Measurements from ENCODE around the gene OR2B3. TPM values are rescaled to one million over a fixed set of nuclear protein-coding genes. Genes with fewer than 3 reads are reported as not detected.
"Not testable (repeated sequence)": the region's sequence is repeated elsewhere in the genome, so short reads cannot be mapped to it uniquely, and the experiment has no call there.

Gene OR2B3
- not detected for total RNA-seq

DNA sequence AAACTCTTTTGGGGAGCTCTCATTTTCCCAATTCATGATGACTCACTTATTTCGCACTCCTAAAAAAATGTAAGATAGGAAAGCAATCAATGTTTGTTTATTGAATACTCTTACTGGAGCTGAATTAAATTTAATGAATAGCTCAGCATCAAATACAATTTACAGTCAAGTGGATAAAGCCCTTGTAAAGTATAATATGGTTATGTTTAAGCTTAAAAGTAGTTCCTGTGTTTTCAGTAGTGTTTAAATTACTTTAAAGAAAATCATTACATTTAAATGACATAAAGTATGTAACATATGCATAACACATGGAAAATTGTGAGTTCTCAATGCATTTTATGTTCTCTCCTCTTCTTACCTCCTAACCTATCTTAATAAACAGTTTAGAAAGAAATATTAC, at the start of gene OR2B3:
OR2B3 (minus strand) TSS at position 101 of the 400 bp plus-strand sequence; CDS start at position 36, 65 bp downstream.
- DNase-seq (ENCODE audit: low spot score) (no peak), ATAC-seq (no peak)
- intact Hi-C loops (cut with DNase I), result no loop called here

DNA sequence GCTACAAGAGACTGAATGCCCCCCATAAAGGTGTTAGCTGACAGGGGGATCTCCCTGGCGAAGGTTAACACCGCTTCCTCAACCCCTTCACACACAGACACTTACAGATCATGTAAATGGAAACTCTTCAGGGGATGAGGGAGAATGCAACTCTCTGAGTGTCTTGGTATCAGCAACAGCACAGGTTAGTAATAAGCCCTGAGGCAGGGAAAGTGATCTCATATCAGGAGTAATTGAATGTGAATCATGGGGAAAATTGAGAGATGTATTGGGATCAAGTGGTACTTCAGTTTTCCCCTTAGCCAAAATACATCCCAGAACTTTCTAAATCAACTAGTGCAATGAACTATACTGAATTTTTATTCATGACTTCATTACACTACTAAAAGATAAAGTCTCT, 44.6 kb upstream of the OR2B3 start:
- ATAC-seq (no peak), DNase-seq (ENCODE audit: low spot score) (no peak)
- intact Hi-C loops (cut with DNase I), result no loop called here

GRCh38 chr6:29130644-29131043, 43.5 kb upstream of the OR2B3 start:
- ATAC-seq, result no peak
- DNase-seq (ENCODE audit: low spot score), result no peak
- intact Hi-C loops (cut with DNase I), result no loop called here

DNA sequence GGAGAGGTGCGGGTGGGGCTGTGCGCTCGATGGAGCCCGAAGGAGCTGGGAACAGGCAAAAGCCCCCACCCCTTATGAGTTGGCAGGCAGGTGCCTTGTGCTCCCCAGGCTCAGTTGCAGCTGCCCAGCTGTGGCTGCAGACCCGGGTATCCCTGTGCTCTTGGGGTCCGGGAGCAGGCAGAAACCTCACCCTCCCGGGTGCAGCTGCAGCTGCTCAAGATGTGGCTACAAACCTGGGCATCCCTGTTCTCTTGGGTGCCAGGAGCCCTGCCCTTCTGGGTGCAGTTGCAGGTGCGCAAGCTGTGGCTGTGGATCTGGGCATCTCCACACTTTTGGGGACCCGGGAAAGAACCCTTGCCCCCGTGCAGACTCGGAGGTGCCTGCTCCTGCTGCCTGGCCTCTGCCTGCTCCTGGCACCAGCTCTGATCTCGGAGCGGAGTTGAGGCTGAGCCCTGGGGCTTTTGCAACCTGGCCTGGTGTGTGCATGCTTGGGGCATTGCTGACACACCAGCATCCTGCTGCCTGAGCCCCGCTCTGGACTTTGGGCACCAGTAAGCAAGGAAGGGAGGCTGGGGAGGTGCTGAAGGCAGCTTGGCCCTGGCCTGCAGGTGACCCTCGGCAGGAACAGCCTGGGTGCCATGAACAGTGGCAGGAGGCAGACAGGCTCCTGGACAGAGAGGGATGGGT, 42.4 kb upstream of the OR2B3 start:
- ATAC-seq, result no peak
- intact Hi-C loops (cut with DNase I), result no loop called here
- DNase-seq (ENCODE audit: low spot score), result no peak

- DNase-seq (ENCODE audit: low spot score); ATAC-seq; intact Hi-C loops (cut with DNase I): not testable (repeated sequence)
Observed at GRCh38 chr6:29114964-29115363, 27.9 kb upstream of the OR2B3 start.

DNA sequence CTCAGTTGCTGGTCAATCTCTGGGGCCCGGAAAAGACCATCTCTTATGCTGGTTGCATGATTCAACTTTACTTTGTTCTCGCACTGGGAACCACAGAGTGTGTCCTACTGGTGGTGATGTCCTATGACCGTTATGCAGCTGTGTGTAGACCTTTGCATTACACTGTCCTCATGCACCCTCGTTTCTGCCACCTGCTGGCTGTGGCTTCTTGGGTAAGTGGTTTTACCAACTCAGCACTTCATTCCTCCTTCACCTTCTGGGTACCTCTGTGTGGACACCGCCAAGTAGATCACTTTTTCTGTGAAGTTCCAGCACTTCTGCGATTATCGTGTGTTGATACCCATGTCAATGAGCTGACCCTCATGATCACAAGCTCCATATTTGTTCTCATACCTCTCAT, 25.0 kb upstream of the OR2B3 start:
- intact Hi-C loops (cut with DNase I), result no loop called here
- DNase-seq (ENCODE audit: low spot score) (no peak), ATAC-seq (no peak)

DNA sequence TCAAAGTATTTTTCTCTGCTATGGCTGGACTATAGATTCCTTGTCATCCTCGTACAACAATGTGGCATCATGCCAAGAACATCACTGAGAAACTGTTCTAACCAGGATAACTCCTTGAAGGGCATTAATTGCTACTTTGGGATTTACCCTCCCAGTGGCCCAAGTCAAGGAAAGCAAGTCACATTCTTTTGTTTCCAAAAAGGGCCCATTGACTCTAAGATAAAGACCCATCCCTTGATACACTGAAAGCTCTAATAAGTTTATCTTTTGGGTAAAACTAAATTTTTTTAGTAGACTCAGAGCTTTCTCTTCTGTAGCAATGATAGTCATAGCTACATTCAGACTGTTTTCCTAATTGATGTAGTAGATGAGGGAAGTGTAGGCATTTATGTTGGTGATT, 20.6 kb upstream of the OR2B3 start, which contains the start of gene OR2J3:
OR2J3 (plus strand) TSS at position 301 of the 400 bp plus-strand sequence. CDS start 3,833 bp downstream, outside the sequence.
- intact Hi-C loops (cut with DNase I), result no loop called here
- no peak for ATAC-seq
- DNase-seq (ENCODE audit: low spot score), result no peak

DNA sequence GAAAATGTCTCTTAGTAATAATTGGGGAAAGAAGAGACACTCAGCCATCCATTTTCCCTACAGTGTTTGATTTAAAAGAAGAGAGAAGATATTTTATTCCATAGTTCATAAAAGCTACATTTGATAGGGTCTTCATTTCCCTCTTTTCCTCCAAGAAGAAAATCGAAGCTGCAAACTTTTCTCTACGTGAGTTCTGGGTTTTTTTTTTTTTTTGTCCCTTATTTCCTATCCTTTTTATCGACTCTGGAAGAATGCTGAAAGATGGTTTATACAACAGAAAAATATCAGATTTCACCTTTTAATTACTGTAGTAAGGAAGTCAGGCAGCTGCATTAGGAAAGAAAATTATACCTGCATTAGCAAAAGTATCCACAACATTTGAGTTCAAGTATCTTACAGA, 12.1 kb upstream of the OR2B3 start, which contains the start of gene OR2J1:
OR2J1 (plus strand) TSS at position 301 of the 400 bp plus-strand sequence. CDS start 1,453 bp downstream, outside the sequence.
- no peak for ATAC-seq
- intact Hi-C loops (cut with DNase I), result no loop called here
- no peak for DNase-seq (ENCODE audit: low spot score)

- ATAC-seq (no peak), DNase-seq (ENCODE audit: low spot score) (no peak)
- intact Hi-C loops (cut with DNase I), result no loop called here
Observed at GRCh38 chr6:29097803-29098202, 10.7 kb upstream of the OR2B3 start.

GRCh38 chr6:29092957-29093356, 5.8 kb upstream of the OR2B3 start:
- no peak for ATAC-seq
- intact Hi-C loops (cut with DNase I), result no loop called here
- no peak for DNase-seq (ENCODE audit: low spot score)

- intact Hi-C loops (cut with DNase I), result no loop called here
- DNase-seq (ENCODE audit: low spot score), result no peak
- no peak for ATAC-seq
Observed at GRCh38 chr6:29082457-29082856, 4.7 kb downstream of the OR2B3 start.

DNA sequence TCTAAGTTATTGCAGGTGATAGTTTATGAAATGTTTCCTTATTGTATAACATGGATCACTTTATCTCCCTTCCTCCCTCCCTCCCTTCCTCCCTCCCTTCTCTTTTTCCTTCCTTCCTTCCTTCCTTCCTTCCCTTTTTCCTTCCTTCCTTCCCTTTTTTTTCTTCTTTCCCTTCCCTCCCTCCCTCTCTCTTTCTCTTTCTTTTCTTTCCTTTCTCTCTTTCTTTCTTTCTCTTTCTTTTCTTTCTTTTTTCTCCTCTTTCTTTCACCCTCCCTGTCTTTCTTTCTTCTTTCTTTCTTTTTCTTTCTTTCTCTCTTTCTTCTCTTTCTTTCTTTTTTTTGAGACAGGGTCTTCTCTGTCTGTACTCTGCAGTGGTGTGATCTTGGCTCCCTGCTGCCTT, 5.8 kb downstream of the OR2B3 start:
- intact Hi-C loops (cut with DNase I), result no loop called here
- DNase-seq (ENCODE audit: low spot score) (no peak), ATAC-seq (no peak)

DNA sequence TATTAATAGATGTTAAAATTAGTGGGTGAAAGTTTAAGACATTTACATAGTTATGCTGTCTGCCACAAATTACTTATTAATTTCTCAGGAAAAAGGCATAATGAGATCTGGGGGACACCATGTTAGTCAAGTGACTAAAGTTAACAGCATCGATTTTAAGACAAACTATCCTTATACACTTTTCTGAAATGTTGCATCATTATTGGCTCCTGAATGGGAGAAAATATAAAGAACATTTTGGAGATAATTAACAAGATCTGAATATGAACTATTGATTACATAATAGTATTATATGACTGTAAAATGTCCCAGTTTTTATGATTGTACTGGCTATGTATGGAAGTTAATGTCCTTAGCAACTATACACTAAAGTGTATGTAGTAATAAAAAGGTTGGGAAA, 7.9 kb downstream of the OR2B3 start:
- intact Hi-C loops (cut with DNase I), result no loop called here
- DNase-seq (ENCODE audit: low spot score), result no peak
- ATAC-seq, result no peak

DNA sequence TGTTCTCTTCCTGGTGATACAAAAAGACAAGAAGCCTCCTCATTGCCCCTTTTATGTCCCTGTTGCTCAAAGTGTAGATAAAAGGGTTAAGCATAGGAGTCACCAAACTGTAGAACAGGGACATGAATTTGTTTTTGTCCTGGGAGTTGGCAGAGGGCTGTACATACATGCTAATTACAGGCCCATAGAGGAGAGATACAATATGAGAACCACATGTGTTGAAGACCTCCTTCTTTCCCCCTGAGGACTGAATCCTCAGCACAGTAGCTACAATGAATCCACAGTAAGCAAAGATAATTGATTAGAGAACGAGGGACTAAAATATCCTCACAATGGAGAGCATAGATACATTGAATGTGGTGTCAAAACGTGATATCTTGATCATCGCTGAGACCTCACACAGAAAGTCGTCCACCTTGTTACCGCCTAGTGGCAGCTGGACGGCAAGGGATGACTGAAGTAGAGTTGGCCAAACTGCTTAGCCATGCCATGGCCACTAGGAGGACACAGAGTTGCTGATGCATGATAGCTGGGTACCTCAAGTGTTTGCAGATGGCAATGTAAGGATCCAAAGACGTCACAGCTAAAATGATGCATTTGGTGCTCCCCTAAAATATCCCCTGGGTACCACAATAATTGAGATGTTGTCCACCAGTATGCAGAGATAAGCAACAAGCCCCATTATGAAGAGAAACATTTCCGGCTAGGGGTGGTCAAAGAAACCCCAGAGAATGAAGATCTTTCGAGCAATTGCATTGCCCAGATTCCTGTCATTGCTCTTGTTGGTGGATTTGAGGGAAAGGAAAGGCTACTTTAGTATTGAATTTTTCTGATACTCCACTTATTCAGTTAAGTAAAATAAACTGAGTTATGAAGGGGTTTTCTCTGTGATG, 15.0 kb downstream of the OR2B3 start:
- DNase-seq (ENCODE audit: low spot score) (no peak), ATAC-seq (no peak)
- intact Hi-C loops (cut with DNase I), result no loop called here

DNA sequence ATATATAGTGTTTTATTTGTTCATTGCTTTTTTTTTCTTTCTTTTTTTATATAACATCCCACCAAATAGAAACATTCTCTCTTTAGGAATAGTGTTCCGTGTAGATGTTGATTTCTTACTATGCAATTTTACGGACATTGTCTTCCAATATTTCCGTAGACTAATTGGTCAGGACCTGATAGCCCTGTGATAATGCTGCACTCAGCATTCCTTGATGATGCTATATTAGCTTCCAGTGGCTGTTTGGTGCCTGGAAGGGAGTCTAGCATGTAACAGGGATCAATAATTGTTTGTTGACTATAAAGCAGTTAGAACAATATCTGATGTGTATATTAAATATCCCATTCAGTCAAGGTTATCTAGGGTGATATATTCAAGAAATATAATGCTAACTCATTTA, 35.4 kb downstream of the OR2B3 start:
- DNase-seq (ENCODE audit: low spot score) (no peak), ATAC-seq (no peak)
- intact Hi-C loops (cut with DNase I), result no loop called here

DNA sequence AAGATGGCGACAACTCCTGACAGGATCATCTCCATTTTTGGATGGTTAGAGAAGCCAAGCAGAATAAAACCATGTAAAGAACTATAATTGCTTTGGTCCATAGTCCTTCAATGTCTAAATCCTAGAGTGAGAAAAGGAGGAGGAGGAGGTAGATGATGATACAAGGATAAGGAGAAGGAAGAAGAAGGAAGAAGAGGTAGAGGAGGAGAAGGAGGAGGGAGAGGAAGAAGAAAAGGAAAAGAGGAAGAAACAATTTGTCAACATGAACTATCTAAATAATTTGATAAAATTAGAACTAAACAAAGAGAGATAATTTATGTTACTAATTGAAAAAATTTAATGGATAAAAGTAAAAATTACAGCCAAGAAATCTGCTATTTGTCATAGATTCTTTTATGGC, 42.0 kb downstream of the OR2B3 start, which contains the start of gene OR2W1:
OR2W1 (minus strand) TSS at position 101 of the 400 bp plus-strand sequence; CDS start at position 101, 0 bp downstream.
- intact Hi-C loops (cut with DNase I), result no loop called here
- DNase-seq (ENCODE audit: low spot score), result no peak
- no peak for ATAC-seq
